Upper lobe of left lung (tissue), 6 donors: Measurements from ENCODE around the gene C17orf114.
A peak's percentile ranks its signal among the peaks of the same experiment; 100 is the strongest.

Experiments
- ATAC-seq, 2 donors: fragments of 200-7000 bp; cut with Tn5 transposase; one replicate each; pipeline ENCODE4 v1.9.1; 2022; ENCODE audit warnings: mild to moderate bottlenecking in 2 of 2, moderate library complexity in 2 of 2; ENCODE audit not compliant: low FRiP score in 2 of 2
- DNase-seq, 2 donors: peaks; one replicate each; pipeline ENCODE4 v3.0.0-alpha.2; 2019 to 2020
- H3K27ac ChIP-seq, 4 donors: fragments of 200-600 bp; sonication (generic); one replicate each; pipeline ENCODE4 v1.5.1; 2016 to 2019
- H3K27me3 ChIP-seq, 4 donors: fragments of 200-600 bp; sonication (generic); one replicate each; pipeline ENCODE4 v1.5.1; 2017 to 2019
- H3K36me3 ChIP-seq, 4 donors: fragments of 200-600 bp; sonication (generic); one replicate each; pipeline ENCODE4 v1.5.1; 2016 to 2019
- H3K4me1 ChIP-seq, 4 donors: fragments of 200-600 bp; sonication (generic); one replicate each; pipeline ENCODE4 v1.5.1; 2018 to 2019
- H3K4me3 ChIP-seq, 4 donors: fragments of 200-600 bp; sonication (generic); one replicate each; pipeline ENCODE4 v1.5.1; 2017 to 2019; ENCODE audit warnings: mild to moderate bottlenecking in 2 of 4, moderate library complexity in 1 of 4
- H3K9me3 ChIP-seq, 4 donors: fragments of 200-600 bp; sonication (generic); one replicate each; pipeline ENCODE4 v1.5.1; 2018 to 2019
- EP300 ChIP-seq, 4 donors: sonication (generic); formaldehyde crosslinking; IDR thresholded peaks; one replicate each; pipeline ENCODE4 v1.5.1; 2017; ENCODE audit warnings: antibody characterized with exemption in 4 of 4, control low read depth in 2 of 4
- POLR2A ChIP-seq, 4 donors: fragments of 450-650 bp; IDR thresholded peaks; one replicate each; pipeline ENCODE4 v1.5.1; 2016 to 2017; ENCODE audit warnings: antibody characterized with exemption in 4 of 4, mild to moderate bottlenecking in 2 of 4
- POLR2AphosphoS5 ChIP-seq, 2 donors: sonication (generic); formaldehyde crosslinking; IDR thresholded peaks; one replicate each; pipeline ENCODE4 v1.5.1; 2017; ENCODE audit warnings: antibody characterized with exemption in 2 of 2
- WGBS, 2 donors: methylation state at CpG; one replicate each; pipeline ENCODE4 v1.1.5; 2017 to 2018; 5-methylcytosine and 5-hydroxymethylcytosine counted together
- TF ChIP-seq, protein P1 (sequence below), 6 experiments: fragments of 450-650 bp in 4 of 6; fragments of 200-600 bp in 2 of 6; sonication (generic) in 2 of 6; IDR thresholded peaks; one replicate each; pipeline ENCODE4 v1.5.1; 2016 to 2019; ENCODE audit warnings: antibody characterized with exemption in 6 of 6
- donor health status: DM: no; HTN: no; CAD: no; lungs with moderate emphysema.
- donor health status: DM: no; HTN: yes; CAD: no; lungs with severe emphysema.

Gene C17orf114

DNA sequence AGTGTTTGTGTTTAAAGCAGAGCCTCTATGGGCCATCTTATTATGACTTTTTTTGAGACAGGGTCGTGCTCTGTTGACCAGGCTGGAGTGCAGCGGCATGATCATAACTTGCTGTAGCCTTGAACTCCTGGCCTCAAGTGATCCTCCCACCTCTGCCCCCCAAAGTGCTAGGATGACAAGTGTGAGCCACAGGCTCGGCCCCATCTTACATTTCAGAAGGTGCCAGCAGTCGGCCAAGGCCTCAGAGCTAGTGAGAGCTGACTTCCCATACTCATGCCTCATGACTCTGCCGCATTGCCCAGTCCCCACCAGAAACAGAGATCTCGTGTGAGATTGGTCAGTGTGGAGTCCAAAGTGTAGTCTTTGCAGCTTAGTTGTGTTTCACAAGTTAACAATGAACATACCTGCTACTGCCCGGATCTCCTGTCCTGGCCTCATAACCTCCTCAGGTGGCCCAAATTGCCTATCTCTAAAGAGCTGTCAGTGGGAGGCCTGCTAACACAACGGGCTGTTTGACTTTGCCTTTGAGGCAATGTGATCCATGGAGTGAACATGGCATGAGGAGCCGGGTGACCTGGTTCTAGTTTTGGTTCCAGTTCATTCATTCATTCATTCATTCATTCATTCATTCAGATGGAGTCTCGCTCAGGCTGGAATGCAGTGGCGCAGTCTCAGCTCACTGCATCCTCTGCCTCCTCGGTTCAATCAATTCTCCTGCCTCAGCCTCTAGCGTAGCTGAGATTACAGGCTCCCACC lies 44.7 kb upstream of the C17orf114 start:
- H3K9me3 ChIP-seq, result no peaks in the 10 kb centered on the region
- peaks cover 27 to 56% (median 40%) of the 10 kb centered on the region in 4 donors for H3K4me1 ChIP-seq
- no peak for DNase-seq
- WGBS, 2 donors, result 87 to 89% methylated on average over 11 to 13 of the region's 13 CpGs
- no peak overlapping the region for H3K4me3 ChIP-seq
- no peak for ATAC-seq
- peak overlapping the region in 1 of 4 donors; percentile 13 for H3K27ac ChIP-seq
- TF ChIP-seq EP300 (IDR thresholded peaks at IDR 0.05) (no peak), POLR2A (IDR thresholded peaks at IDR 0.05) (no peak), POLR2AphosphoS5 (IDR thresholded peaks at IDR 0.05) (no peak)
- TF ChIP-seq, protein P1, sequence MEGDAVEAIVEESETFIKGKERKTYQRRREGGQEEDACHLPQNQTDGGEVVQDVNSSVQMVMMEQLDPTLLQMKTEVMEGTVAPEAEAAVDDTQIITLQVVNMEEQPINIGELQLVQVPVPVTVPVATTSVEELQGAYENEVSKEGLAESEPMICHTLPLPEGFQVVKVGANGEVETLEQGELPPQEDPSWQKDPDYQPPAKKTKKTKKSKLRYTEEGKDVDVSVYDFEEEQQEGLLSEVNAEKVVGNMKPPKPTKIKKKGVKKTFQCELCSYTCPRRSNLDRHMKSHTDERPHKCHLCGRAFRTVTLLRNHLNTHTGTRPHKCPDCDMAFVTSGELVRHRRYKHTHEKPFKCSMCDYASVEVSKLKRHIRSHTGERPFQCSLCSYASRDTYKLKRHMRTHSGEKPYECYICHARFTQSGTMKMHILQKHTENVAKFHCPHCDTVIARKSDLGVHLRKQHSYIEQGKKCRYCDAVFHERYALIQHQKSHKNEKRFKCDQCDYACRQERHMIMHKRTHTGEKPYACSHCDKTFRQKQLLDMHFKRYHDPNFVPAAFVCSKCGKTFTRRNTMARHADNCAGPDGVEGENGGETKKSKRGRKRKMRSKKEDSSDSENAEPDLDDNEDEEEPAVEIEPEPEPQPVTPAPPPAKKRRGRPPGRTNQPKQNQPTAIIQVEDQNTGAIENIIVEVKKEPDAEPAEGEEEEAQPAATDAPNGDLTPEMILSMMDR (IDR thresholded peaks at IDR 0.05), result no peak
- no peaks in the 10 kb centered on the region for H3K36me3 ChIP-seq
- no peaks in the 10 kb centered on the region for H3K27me3 ChIP-seq

DNA sequence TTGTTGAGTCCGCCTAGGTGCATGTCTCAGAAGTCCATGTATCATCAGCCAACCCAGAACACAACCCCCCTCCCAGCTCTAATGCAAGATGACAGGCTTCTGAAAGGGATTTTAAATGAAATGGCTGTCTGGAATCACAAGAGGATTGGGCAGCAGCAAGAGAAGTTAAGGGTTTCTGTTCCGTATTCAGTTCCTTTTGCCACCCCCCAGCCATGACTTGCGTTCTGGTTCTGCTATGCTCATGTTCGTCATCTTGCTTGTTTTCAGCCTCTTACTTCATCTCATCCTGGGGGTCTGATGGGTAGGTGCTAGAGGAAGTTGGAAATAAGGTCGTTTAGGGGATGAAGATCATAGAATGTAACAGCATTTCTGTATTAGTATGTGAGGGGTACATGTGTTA lies 43.0 kb upstream of the C17orf114 start:
- no peaks in the 10 kb centered on the region for H3K27me3 ChIP-seq
- no peaks in the 10 kb centered on the region for H3K9me3 ChIP-seq
- DNase-seq (peak in 1 of 2 donors; percentile 43), ATAC-seq (peak in 1 of 2 donors; percentile 61)
- TF ChIP-seq POLR2A (IDR thresholded peaks at IDR 0.05) (no peak), POLR2AphosphoS5 (IDR thresholded peaks at IDR 0.05) (peak in 1 of 2 donors; percentile 30)
- no peak overlapping the region for H3K4me3 ChIP-seq
- peak overlapping the region in 2 of 4 donors; percentile 60 to 64 for H3K27ac ChIP-seq
- H3K36me3 ChIP-seq, result no peaks in the 10 kb centered on the region
- peaks cover 24 to 56% (median 39%) of the 10 kb centered on the region in 4 donors for H3K4me1 ChIP-seq
- WGBS, 2 donors, result 59 to 78% methylated on average over 5 of the region's 5 CpGs

DNA sequence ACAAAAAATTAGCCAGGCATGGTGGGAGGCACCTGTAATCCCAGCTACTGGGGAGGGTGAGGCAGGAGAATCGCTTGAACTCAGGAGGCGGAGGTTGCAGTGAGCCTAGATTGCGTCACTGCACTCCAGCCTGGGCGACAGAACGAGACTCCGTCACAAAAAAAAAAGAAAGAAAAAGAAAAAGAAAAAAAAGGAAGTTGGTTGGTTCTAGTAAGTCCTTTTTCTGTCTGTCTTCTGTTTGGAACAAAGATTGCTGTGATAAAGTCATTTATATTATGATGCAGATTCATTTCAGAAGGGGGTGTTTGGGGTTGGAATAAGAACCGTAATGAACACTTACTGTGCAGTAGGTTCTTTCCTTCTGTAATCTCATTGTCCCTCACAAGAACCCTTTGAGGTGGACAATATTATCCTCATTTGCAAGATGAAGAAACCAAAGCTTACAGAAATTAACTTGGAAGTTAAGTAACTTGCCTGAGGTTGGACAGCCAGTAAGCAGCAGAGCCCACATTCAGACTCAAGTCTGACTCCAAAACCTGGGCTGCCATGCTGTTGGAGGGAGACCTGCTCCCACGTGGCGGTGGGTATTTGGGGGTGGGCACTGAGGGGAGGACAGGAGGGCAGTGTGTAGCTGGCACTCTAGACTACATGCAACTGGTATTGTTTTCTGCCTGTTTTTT lies 41.3 kb upstream of the C17orf114 start:
- DNase-seq (no peak), ATAC-seq (no peak)
- TF ChIP-seq, protein P1 (IDR thresholded peaks at IDR 0.05), result no peak
- TF ChIP-seq POLR2AphosphoS5 (IDR thresholded peaks at IDR 0.05), result no peak
- no peak for TF ChIP-seq EP300 (IDR thresholded peaks at IDR 0.05)
- TF ChIP-seq POLR2A (IDR thresholded peaks at IDR 0.05), result no peak
- Histone ChIP-seq H3K4me1 (peaks cover 13 to 53% (median 31%) of the 10 kb centered on the region in 4 donors), H3K27ac (peak overlapping the region in 3 of 4 donors; percentile 51 to 64 (median 60)), H3K9me3 (no peaks in the 10 kb centered on the region), H3K4me3 (no peak overlapping the region), H3K27me3 (no peaks in the 10 kb centered on the region), H3K36me3 (no peaks in the 10 kb centered on the region)
- WGBS, 2 donors, result 60 to 66% methylated on average over 9 of the region's 9 CpGs

DNA sequence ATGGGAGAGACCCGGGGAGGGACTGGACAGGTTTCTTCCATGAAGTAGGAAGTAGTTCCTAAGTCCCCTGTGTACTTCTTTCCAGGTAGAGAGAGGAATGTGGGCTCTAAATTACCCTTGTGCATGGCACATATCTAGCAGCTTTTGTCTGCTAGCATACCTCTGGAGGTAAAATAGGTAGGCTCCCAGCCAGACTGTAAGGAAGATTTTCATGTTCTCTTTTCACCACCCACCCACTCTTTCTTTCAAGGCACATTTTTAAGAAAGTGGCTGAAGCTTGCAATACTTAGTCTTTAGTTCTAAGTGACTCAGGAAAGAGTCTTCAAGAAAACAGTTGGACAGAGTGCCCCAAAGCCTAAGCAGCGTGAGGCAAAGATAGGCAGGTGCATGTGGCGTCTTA lies 40.2 kb upstream of the C17orf114 start:
- Histone ChIP-seq H3K36me3 (peaks cover 0 to 7% (median 0%) of the 10 kb centered on the region in 4 donors), H3K4me3 (no peak overlapping the region), H3K4me1 (peaks cover 17 to 64% (median 36%) of the 10 kb centered on the region in 4 donors), H3K27me3 (no peaks in the 10 kb centered on the region), H3K27ac (no peak overlapping the region), H3K9me3 (no peaks in the 10 kb centered on the region)
- TF ChIP-seq, protein P1 (IDR thresholded peaks at IDR 0.05), result no peak
- TF ChIP-seq POLR2A (IDR thresholded peaks at IDR 0.05) (no peak), POLR2AphosphoS5 (IDR thresholded peaks at IDR 0.05) (no peak), EP300 (IDR thresholded peaks at IDR 0.05) (no peak)
- ATAC-seq (no peak), DNase-seq (no peak)
- WGBS, 2 donors, result 89 to 94% methylated on average over 3 of the region's 3 CpGs

DNA sequence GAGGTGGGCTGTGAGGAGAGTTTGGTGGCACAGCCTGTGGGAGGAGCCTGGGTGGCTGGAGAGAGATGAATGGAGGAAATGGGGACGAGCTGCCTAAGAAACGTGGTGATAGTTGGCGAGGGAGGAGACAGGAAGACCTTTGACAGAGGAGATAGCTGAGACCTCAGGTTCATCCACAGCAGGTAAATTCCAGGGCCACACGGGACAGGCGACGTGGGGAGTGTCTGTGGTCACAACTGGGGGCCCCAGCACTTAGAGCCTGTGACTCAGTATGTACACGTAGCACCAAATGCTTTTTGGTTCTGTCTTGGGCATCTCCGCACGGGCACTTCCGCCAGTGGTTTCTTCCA lies 38.7 kb upstream of the C17orf114 start:
- Histone ChIP-seq H3K4me3 (no peak overlapping the region), H3K27ac (peak overlapping the region in 2 of 4 donors; percentile 33 to 42), H3K4me1 (peaks cover 15 to 76% (median 43%) of the 10 kb centered on the region in 4 donors), H3K9me3 (no peaks in the 10 kb centered on the region), H3K27me3 (no peaks in the 10 kb centered on the region), H3K36me3 (peaks cover 0 to 7% (median 0%) of the 10 kb centered on the region in 4 donors)
- 69 to 81% methylated on average over 9 to 10 of the region's 10 CpGs for WGBS, 2 donors
- TF ChIP-seq POLR2A (IDR thresholded peaks at IDR 0.05), result no peak
- ATAC-seq (no peak), DNase-seq (no peak)
